Activated naive CD4-positive, alpha-beta T cell treated with anti-CD3 and anti-CD28 coated beads for 36 hours (primary cell): Measurements from ENCODE around the gene SLC1A4. TPM values are rescaled to one million over a fixed set of nuclear protein-coding genes. Genes with fewer than 3 reads are reported as not detected.
"Not testable (repeated sequence)": the region's sequence is repeated elsewhere in the genome, so short reads cannot be mapped to it uniquely, and the experiment has no call there.

ENCODE experiments used
- CTCF ChIA-PET: fragments of 350-600 bp; sonication (Branson Sonifier 250); formaldehyde crosslinking; loops from one replicate; lab custom pipeline; 2021; ENCODE audit warnings: antibody characterized with exemption; lab: Charles Lee
- DNase-seq: peaks from one replicate; pipeline ENCODE4 v3.0.0-alpha.2; 2020
- H3K27ac Mint-ChIP-seq: one replicate; pipeline ENCODE4 v1.8.0; 2021; ENCODE audit warnings: mild to moderate bottlenecking, mixed read lengths
- H3K27me3 Mint-ChIP-seq: one replicate; pipeline ENCODE4 v1.8.0; 2021; ENCODE audit warnings: low read depth, mixed read lengths
- H3K36me3 Mint-ChIP-seq: one replicate; pipeline ENCODE4 v1.8.0; 2021; ENCODE audit warnings: low read depth, mixed read lengths
- H3K4me1 Mint-ChIP-seq: one replicate; pipeline ENCODE4 v1.8.0; 2021; ENCODE audit warnings: low read depth, mixed read lengths
- H3K4me3 Mint-ChIP-seq: one replicate; pipeline ENCODE4 v1.8.0; 2021; ENCODE audit warnings: mild to moderate bottlenecking, moderate library complexity, mixed read lengths
- H3K9me3 Mint-ChIP-seq: one replicate; pipeline ENCODE4 v1.8.0; 2021; ENCODE audit warnings: mixed read lengths
- intact Hi-C: fragments of 100-400 bp; cut with micrococcal nuclease; formaldehyde crosslinking; loops from one replicate; pipeline ENCODE4 v1.15.1; 2023
- total RNA-seq, 2 experiments: library from RNA; stranded (reverse); gene quantifications; one replicate each; pipeline ENCODE4 v1.2.3, GENCODE V29; 2021

Gene SLC1A4
- total RNA-seq, 2 experiments from 2014 or later = 8.3 to 8.7 TPM

DNA sequence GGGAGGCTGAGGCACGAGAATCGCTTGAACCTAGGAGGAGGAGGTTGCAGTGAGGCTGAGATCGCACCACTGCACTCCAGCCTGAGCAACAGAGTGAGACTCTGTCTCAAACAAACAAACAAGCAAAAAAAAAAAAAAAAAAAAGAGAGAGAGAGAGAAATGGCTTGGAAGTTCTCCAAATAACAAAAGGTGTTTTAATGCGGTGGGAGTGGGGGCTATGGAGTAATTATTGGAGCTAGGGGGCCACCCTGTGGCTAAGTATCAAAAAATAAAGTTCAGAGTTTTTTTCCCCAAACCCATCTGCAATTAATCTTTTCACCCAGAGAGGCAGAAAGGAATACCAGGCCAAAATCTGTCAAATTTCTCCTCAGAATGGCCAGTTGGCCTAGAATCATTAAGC lies 44.0 kb downstream of the SLC1A4 start:
- no peaks in the 10 kb centered on the region for H3K36me3 Mint-ChIP-seq
- peaks cover 23% of the 10 kb centered on the region for H3K4me1 Mint-ChIP-seq
- no peak overlapping the region for H3K27ac Mint-ChIP-seq
- H3K4me3 Mint-ChIP-seq = no peak overlapping the region
- no peaks in the 10 kb centered on the region for H3K27me3 Mint-ChIP-seq
- intact Hi-C loops = loop anchor here (1.0 to 2.0 kb wide), 2 partner anchors 44 to 116 kb away; partner anchors contain the start of gene SLC1A4
- no peaks in the 10 kb centered on the region for H3K9me3 Mint-ChIP-seq
- CTCF ChIA-PET = interaction anchor here (0.6 to 6.0 kb wide), 5 partner anchors 10 to 150 kb away, joined by 3 to 77 read pairs (median 3); no protein-coding TSS in a partner anchor
- peak; percentile 19 for DNase-seq

DNA sequence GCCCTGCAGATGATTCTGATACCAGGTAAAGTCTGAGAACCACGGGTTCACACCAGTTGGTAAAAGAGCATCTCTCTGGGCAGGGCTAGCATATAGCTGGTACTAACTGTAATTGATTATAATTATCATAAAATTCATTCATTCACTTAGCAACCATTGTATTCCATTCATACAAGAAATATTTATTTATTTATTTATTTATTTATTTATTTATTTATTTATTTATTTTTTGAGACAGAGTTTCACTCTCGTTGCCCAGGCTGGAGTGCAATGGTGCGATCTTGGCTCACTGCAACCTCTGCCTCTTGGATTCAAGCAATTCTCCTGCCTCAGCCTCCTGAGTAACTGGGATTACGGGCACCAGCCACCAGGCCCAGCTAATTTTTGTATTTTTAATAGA lies 44.5 kb downstream of the SLC1A4 start:
- CTCF ChIA-PET = interaction anchor here (0.6 to 6.0 kb wide), 5 partner anchors 10 to 150 kb away, joined by 3 to 77 read pairs (median 3); no protein-coding TSS in a partner anchor

DNA sequence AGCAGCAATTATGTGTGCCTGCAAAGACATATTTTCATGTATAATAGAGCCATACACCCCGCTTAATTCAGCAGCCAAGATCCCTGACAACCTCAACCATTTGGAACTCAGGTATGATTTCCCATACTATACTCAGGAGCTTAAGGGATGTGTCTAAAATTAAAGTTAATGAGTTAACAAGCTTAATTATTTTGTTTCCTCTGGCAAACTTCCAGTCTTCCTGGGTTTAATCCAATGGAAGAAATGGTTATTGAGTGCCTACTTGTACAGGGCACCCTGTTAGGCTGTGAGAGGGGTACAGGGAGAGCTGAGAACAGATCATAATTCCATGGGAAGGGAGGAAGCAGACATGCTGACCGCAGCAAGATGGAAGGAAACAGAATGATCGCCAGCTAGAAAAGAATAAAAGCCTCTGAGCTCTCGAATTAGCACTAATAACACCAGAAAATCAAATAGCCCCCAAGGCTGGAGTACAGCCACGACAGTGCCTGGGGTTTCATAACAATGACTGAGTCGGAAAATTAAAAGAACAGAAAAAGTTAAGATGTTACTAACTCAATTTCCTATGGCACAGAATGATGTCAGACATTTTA lies 46.2 kb downstream of the SLC1A4 start:
- Mint-ChIP-seq H3K27ac (no peak overlapping the region), H3K4me1 (peaks cover 26% of the 10 kb centered on the region)
- CTCF ChIA-PET = interaction anchor here (0.6 to 6.0 kb wide), 6 partner anchors 27 to 185 kb away, joined by 3 to 77 read pairs (median 3); no protein-coding TSS in a partner anchor

More for the DNA sequence above, 44.5 kb downstream of the SLC1A4 start:
- not testable (repeated sequence) for DNase-seq, H3K36me3 Mint-ChIP-seq, H3K27me3 Mint-ChIP-seq, H3K9me3 Mint-ChIP-seq, H3K27ac Mint-ChIP-seq, H3K4me3 Mint-ChIP-seq
- intact Hi-C loops = loop anchor here (1.0 to 2.0 kb wide), 2 partner anchors 45 to 116 kb away; partner anchors contain the start of gene SLC1A4
- H3K4me1 Mint-ChIP-seq = peaks cover 23% of the 10 kb centered on the region

DNA sequence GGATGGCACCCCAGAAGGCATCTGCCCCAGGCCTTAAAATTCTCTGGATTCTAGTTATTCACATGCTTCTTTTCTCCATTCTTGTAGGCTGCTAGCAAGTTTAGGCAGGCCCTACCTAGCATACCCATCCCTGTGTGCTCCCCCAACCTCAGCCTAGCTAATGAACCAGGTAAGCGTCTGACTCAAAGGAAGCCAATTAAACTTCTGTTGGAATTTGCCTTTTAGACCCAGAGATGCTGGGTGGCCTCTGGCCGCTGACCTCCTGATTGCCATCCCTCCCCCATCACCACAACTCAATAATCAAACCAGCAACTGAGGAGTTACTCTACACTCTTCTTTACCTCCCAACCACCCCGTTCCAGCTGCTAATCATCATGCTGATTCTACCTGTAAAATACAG lies 48.0 kb downstream of the SLC1A4 start:
- DNase-seq = no peak
- H3K36me3 Mint-ChIP-seq = no peaks in the 10 kb centered on the region
- intact Hi-C loops = no loop called here
- H3K27ac Mint-ChIP-seq = no peak overlapping the region
- no peaks in the 10 kb centered on the region for H3K9me3 Mint-ChIP-seq
- CTCF ChIA-PET = interaction anchor here (0.5 to 4.2 kb wide), 4 partner anchors 55 to 153 kb away, joined by 3 to 58 read pairs (median 3); no protein-coding TSS in a partner anchor
- no peaks in the 10 kb centered on the region for H3K27me3 Mint-ChIP-seq
- peaks cover 12% of the 10 kb centered on the region for H3K4me1 Mint-ChIP-seq
- no peak overlapping the region for H3K4me3 Mint-ChIP-seq

More for the DNA sequence above, 46.2 kb downstream of the SLC1A4 start:
- DNase-seq = no peak
- Mint-ChIP-seq H3K9me3 (no peaks in the 10 kb centered on the region), H3K27me3 (no peaks in the 10 kb centered on the region), H3K36me3 (no peaks in the 10 kb centered on the region), H3K4me3 (no peak overlapping the region)
- intact Hi-C loops = no loop called here

DNA sequence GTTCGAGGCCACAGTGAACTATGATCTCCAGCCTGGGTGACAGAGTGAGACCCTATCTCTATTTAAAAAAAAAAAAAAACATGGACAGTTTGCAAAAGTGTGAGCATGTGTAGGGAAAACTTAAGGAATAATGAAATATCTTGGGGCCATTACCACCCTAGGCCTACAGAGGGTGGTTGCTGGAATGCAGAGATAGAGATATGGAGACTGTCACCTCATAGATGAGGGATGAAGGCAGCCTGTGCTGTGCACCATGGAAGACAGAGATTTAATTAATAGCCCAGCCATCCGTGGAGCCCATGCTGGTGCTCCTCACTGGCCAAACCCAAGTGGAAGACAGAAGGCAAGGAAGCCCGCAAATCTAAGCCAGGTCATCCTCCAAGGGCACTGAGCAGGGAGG lies 50.4 kb downstream of the SLC1A4 start:
- Mint-ChIP-seq H3K9me3 (peaks cover 6% of the 10 kb centered on the region), H3K27me3 (no peaks in the 10 kb centered on the region), H3K36me3 (peaks cover 9% of the 10 kb centered on the region), H3K4me3 (no peak overlapping the region), H3K27ac (no peak overlapping the region), H3K4me1 (peaks cover 7% of the 10 kb centered on the region)
- CTCF ChIA-PET = interaction anchor here (1.2 to 4.2 kb wide), 4 partner anchors 16 to 123 kb away, joined by 3 to 58 read pairs (median 4); no protein-coding TSS in a partner anchor
- intact Hi-C loops = loop anchor here (1.0 to 2.0 kb wide), 4 partner anchors 51 to 166 kb away; partner anchors contain the start of gene SLC1A4
- DNase-seq = no peak

DNA sequence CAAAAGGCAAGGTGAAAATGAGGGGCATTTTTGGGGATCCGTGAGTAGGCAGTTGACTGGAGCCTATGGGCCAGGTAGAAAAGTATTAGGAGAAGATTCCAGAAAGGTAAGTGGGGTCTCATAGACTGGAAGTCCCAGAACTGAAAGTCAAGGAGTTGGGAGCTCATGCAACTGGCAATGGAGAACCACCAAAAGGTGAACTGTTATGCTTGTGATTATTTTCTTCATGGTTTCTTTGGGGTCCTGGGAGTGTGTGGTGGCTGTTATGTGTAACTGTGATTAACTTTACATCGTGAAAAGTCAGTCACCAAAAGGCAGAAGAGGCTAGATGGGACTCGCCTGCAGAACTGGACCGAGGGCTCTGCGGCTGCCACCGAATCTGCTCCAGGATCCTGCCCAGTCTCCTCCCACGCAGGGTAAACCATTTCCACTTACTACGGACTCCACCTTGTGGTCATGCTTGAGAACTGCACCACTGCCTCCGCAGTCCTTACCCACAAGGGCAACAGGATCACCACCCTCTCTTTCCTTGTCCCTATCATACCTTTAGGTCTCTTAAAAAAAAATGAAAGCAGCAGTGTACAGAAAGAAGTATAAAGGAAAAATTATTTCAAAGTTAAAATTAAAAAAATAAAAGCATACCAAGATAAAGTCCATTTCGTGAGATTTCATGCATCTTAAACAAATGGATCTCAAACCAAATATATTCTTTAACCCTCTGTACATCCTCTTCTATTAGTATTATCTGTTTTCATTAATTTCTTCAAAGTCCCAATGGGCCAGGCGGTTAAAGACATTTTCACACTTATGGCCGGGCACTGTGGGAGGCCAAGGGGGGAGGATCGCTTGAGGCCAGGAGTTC lies 51.4 kb downstream of the SLC1A4 start:
- no peak overlapping the region for H3K27ac Mint-ChIP-seq
- H3K9me3 Mint-ChIP-seq = peaks cover 12% of the 10 kb centered on the region
- peaks cover 15% of the 10 kb centered on the region for H3K36me3 Mint-ChIP-seq
- H3K4me3 Mint-ChIP-seq = no peak overlapping the region
- H3K27me3 Mint-ChIP-seq = no peaks in the 10 kb centered on the region
- intact Hi-C loops = loop anchor here (1.0 to 2.0 kb wide), 4 partner anchors 52 to 167 kb away; partner anchors contain the start of gene SLC1A4
- peaks cover 7% of the 10 kb centered on the region for H3K4me1 Mint-ChIP-seq
- DNase-seq = peak; percentile 88
- CTCF ChIA-PET = interaction anchor here (0.5 to 5.0 kb wide), 11 partner anchors 11 to 129 kb away, joined by 3 to 58 read pairs (median 4); no protein-coding TSS in a partner anchor

DNA sequence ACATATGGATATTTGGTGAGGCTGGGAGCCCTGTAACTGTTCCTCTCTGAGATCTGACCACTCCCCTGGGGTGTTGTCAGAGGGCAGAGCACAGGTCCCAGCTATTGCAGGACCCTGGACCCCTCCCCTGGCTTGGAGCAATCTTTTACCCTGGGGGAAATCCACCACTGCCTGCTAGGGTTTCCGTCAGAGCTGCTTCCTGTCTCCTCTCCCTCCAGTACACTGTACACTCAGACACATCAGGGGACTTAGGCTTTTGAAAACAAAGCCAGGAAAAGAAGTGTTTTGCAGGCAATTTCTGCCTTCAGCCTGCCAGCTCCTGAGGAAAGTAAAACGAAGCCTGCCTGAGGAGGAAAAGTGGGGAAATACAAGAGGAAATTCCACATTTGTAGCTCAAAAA lies 53.8 kb downstream of the SLC1A4 start:
- Mint-ChIP-seq H3K4me1 (peaks cover 7% of the 10 kb centered on the region), H3K9me3 (peaks cover 12% of the 10 kb centered on the region), H3K4me3 (no peak overlapping the region), H3K27ac (no peak overlapping the region), H3K27me3 (no peaks in the 10 kb centered on the region), H3K36me3 (peaks cover 15% of the 10 kb centered on the region)
- no peak for DNase-seq
- intact Hi-C loops = no loop called here
- CTCF ChIA-PET = interaction anchor here (0.6 to 5.0 kb wide), 6 partner anchors 10 to 126 kb away, joined by 3 to 41 read pairs (median 4); no protein-coding TSS in a partner anchor

DNA sequence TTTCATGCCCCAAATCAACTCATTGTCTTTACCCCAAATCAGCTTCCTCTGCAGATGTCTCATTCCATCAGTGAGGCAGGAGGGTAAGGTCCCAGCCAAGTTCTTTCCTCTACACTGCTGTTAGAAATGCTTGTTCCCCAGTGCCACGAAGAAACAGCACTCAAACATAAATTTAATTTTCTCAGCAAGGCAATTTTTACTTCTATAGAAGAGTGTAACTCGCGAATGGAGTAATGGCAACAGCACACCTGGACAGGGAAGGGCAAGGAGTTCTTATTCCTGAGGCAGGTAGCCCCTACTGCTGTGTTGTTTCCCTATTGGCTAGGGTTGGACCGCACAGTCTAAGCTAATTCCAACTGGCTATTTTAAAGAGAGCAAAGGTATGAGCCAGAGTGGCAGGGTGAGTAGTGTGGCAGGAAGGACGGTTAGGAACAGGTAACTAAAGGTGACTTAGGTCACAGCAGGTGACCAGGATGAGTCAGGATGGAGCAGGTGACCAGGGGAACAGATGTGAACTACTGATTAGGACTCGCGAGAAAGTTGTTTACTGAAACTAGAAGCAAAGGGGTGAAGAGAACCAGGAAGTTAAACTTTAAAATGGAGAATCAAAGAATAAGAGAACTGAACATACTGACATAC lies 55.0 kb downstream of the SLC1A4 start:
- Mint-ChIP-seq H3K9me3 (peaks cover 12% of the 10 kb centered on the region), H3K4me3 (no peak overlapping the region), H3K27ac (no peak overlapping the region), H3K27me3 (no peaks in the 10 kb centered on the region), H3K36me3 (peaks cover 17% of the 10 kb centered on the region), H3K4me1 (peaks cover 9% of the 10 kb centered on the region)
- intact Hi-C loops = no loop called here
- DNase-seq = no peak
- CTCF ChIA-PET = interaction anchor here (1.0 to 5.0 kb wide), 2 partner anchors 120 to 127 kb away, joined by 4 to 41 read pairs; no protein-coding TSS in a partner anchor

DNA sequence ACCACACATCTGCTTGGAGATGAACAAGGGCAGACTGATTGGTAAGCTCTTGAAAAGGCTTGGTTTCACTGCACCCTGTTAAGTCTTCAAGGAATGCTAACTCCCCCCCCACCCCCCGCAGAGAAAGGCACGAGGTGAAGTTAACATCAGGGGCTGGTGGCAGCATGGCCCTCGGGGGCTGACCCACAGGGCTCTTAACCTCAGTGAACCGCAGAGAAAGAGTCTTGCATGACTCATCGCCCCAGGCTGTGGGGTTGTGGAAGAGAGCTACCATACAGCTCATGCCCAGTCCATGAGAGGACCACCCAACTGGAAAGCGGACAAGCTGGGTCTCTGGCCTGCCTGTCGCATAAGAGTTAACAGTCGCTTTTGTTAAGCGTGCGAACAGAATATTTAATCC lies 56.5 kb downstream of the SLC1A4 start:
- DNase-seq = no peak
- CTCF ChIA-PET = interaction anchor here (0.7 to 5.0 kb wide), 2 partner anchors 129 to 141 kb away, joined by 3 to 41 read pairs; no protein-coding TSS in a partner anchor
- peaks cover 4% of the 10 kb centered on the region for H3K4me1 Mint-ChIP-seq
- no peak overlapping the region for H3K27ac Mint-ChIP-seq
- peaks cover 12% of the 10 kb centered on the region for H3K9me3 Mint-ChIP-seq
- H3K4me3 Mint-ChIP-seq = no peak overlapping the region
- H3K36me3 Mint-ChIP-seq = peaks cover 17% of the 10 kb centered on the region
- intact Hi-C loops = no loop called here
- no peaks in the 10 kb centered on the region for H3K27me3 Mint-ChIP-seq

DNA sequence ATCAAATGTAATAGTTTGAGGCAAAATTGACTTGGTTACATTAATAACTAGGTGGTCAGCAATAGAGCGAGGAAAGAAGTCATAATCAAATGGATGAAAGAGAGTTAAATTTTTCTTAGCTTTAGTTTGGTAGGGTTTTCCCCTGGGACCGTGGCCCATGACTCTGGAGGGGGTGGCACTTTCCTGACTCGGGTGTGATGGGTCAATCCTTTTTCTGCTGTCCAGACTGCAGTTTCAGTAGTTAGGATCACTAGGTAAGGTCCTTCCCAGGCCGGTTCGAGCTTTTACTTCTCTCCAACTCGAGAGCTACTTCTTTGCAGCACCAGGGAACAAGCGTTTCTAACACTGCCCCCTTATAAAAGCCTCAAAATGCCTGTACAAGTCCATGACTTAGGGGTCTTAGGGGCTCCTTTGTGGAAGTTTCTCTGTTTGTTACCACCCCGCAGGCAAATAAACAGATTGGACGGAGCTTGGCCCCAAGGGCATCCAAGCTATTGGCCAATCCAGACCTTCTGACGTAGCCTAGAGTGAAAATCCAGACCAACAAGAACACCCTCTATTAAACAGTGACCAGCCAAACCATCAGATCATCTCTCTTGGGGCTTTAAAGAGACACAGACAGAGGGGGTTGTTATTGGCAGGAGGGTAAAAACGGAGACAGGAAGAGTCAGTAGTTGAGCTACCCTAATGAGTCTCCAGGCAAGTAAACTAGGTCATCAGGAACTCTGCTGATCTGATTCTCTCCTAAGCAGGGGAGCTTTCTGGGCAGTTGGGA lies 57.6 kb downstream of the SLC1A4 start:
- CTCF ChIA-PET = interaction anchor here (1.3 to 2.2 kb wide), 3 partner anchors 128 to 132 kb away, joined by 4 to 9 read pairs (median 6); no protein-coding TSS in a partner anchor
- H3K4me1 Mint-ChIP-seq = peaks cover 2% of the 10 kb centered on the region

More for the DNA sequence above, 57.6 kb downstream of the SLC1A4 start:
- Mint-ChIP-seq H3K27ac (no peak overlapping the region), H3K9me3 (peaks cover 12% of the 10 kb centered on the region), H3K4me3 (no peak overlapping the region), H3K36me3 (peaks cover 17% of the 10 kb centered on the region), H3K27me3 (no peaks in the 10 kb centered on the region)
- intact Hi-C loops = no loop called here
- no peak for DNase-seq
